AG09319 (cell line): ENCODE results near the gene SLC22A8.
"Not testable (repeated sequence)": the region's sequence is repeated elsewhere in the genome, so short reads cannot be mapped to it uniquely, and the experiment has no call there.

Experiments
- DNase-seq: peaks from one replicate; pipeline ENCODE4 v3.0.0-alpha.2; 2010; ENCODE audit warnings: low read depth; ENCODE audit errors: extremely low read depth
- CTCF ChIP-seq: IDR thresholded peaks from 2 replicates; pipeline ENCODE4 v1.5.1; 2011; ENCODE audit warnings: low read depth, mild to moderate bottlenecking, inconsistent platforms, low read length, moderate library complexity

Gene SLC22A8

GRCh38 chr11:62957147-62957546, 58.5 kb downstream of the SLC22A8 start:
- DNase-seq = no peak
- no peak for TF ChIP-seq CTCF

GRCh38 chr11:62954478-62954877, 61.2 kb downstream of the SLC22A8 start:
- TF ChIP-seq CTCF = no peak

GRCh38 chr11:62953811-62954210, 61.8 kb downstream of the SLC22A8 start:
- no peak for TF ChIP-seq CTCF
- no peak for DNase-seq

More at GRCh38 chr11:62954478-62954877, 61.2 kb downstream of the SLC22A8 start:
- no peak for DNase-seq

- DNase-seq = no peak
- TF ChIP-seq CTCF = no peak
Observed at GRCh38 chr11:62948765-62949320, 66.8 kb downstream of the SLC22A8 start.

- DNase-seq = not testable (repeated sequence)
Observed at GRCh38 chr11:62945538-62945937, 70.1 kb downstream of the SLC22A8 start.
